Measurements from ENCODE around the gene APBB2. TPM values are rescaled to one million over a fixed set of nuclear protein-coding genes. Genes with fewer than 3 reads are reported as not detected.

Gene APBB2
- total and polyA plus RNA-seq, 2 donors (not counting 1 experiment from before 2014, with no cell fraction given) = 4.4 to 15.8 TPM

- Mint-ChIP-seq H3K4me1 (peaks cover 36% of the 10 kb centered on the region), H3K4me3 (no peak overlapping the region), H3K9me3 (ENCODE audit: insufficient read depth) (no peaks in the 10 kb centered on the region), H3K27me3 (peaks cover 13% of the 10 kb centered on the region), H3K27ac (no peak overlapping the region)
- CTCF ChIA-PET = interaction anchor here (0.7 to 8.2 kb wide), 2 partner anchors 110 to 693 kb away, joined by 3 to 102 read pairs; no protein-coding TSS in a partner anchor
- ATAC-seq (ENCODE audit: low read depth) = no peak
- intact Hi-C loops (cut with micrococcal nuclease) = loop anchor here (10.0 kb wide), 1 partner anchor 292 kb away; no protein-coding TSS in a partner anchor
- H3K79me2 ChIP-seq (ENCODE audit: control insufficient read depth, insufficient read depth, low read length) = peaks cover 7% of the 10 kb centered on the region
- H3K9me3 ChIP-seq (ENCODE audit: control extremely low read depth in 1 of 3, control insufficient read depth in 2 of 3, insufficient read depth in 1 of 3, low read length in 2 of 3) = no peaks in the 10 kb centered on the region
- no peaks in the 10 kb centered on the region for H4K20me1 ChIP-seq (ENCODE audit: control insufficient read depth, insufficient read depth, low read length, poor library complexity, severe bottlenecking)
- no peak overlapping the region for H2AFZ ChIP-seq (ENCODE audit: insufficient read depth, low read depth, low read length, poor library complexity, severe bottlenecking)
- no CpG with 5 or more reads among the region's 5 CpGs for WGBS (ENCODE audit: insufficient coverage)
- no peak overlapping the region for H3K27ac ChIP-seq (ENCODE audit: low read length in 2 of 2)
- H3K4me2 ChIP-seq (replicated peaks; ENCODE audit: low read depth, low read length, poor library complexity, severe bottlenecking) = no peak overlapping the region
- no peaks in the 10 kb centered on the region for H3K36me3 ChIP-seq (replicated peaks in 1 of 2; ENCODE audit: control extremely low read depth in 1 of 2, control insufficient read depth in 1 of 2, extremely low read depth in 1 of 2, insufficient read depth in 2 of 2, low read length in 1 of 2)
- no peak overlapping the region for H3K9ac ChIP-seq (ENCODE audit: low read length)
- H3K4me3 ChIP-seq (ENCODE audit: control extremely low read depth in 1 of 5, extremely low read depth in 1 of 5, insufficient read depth in 1 of 5, low read depth in 2 of 5, low read length in 4 of 5) = no peak overlapping the region
- no peaks in the 10 kb centered on the region for H3K27me3 ChIP-seq (replicated peaks in 1 of 4; ENCODE audit: control extremely low read depth in 1 of 4, control insufficient read depth in 3 of 4, insufficient read depth in 4 of 4, low read length in 3 of 4)
- no peak for DNase-seq
- no peak for TF ChIP-seq EZH2 (IDR thresholded peaks at IDR 0.05; ENCODE audit: borderline replicate concordance, insufficient read depth, low read depth, low read length, poor library complexity, severe bottlenecking)
- TF ChIP-seq, protein P1, sequence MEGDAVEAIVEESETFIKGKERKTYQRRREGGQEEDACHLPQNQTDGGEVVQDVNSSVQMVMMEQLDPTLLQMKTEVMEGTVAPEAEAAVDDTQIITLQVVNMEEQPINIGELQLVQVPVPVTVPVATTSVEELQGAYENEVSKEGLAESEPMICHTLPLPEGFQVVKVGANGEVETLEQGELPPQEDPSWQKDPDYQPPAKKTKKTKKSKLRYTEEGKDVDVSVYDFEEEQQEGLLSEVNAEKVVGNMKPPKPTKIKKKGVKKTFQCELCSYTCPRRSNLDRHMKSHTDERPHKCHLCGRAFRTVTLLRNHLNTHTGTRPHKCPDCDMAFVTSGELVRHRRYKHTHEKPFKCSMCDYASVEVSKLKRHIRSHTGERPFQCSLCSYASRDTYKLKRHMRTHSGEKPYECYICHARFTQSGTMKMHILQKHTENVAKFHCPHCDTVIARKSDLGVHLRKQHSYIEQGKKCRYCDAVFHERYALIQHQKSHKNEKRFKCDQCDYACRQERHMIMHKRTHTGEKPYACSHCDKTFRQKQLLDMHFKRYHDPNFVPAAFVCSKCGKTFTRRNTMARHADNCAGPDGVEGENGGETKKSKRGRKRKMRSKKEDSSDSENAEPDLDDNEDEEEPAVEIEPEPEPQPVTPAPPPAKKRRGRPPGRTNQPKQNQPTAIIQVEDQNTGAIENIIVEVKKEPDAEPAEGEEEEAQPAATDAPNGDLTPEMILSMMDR (IDR thresholded peaks at IDR 0.05) = no peak
- POLR2A ChIA-PET = interaction anchor here (0.7 kb wide), 1 partner anchor 808 kb away, joined by 5 read pairs; no protein-coding TSS in a partner anchor
- H3K4me1 ChIP-seq (ENCODE audit: control insufficient read depth in 2 of 2, insufficient read depth in 2 of 2, low read length in 2 of 2) = peaks cover 21 to 39% of the 10 kb centered on the region in 2 donors
Measured at GRCh38 chr4:40846532-40846931, 367.8 kb downstream of the APBB2 start.

GRCh38 chr4:40845154-40845835, 369.0 kb downstream of the APBB2 start:
- Histone ChIP-seq H3K79me2 (ENCODE audit: control insufficient read depth, insufficient read depth, low read length) (peaks cover 5% of the 10 kb centered on the region), H3K27me3 (replicated peaks in 1 of 4; ENCODE audit: control extremely low read depth in 1 of 4, control insufficient read depth in 3 of 4, insufficient read depth in 4 of 4, low read length in 3 of 4) (no peaks in the 10 kb centered on the region), H3K4me3 (ENCODE audit: control extremely low read depth in 1 of 5, extremely low read depth in 1 of 5, insufficient read depth in 1 of 5, low read depth in 2 of 5, low read length in 4 of 5) (no peak overlapping the region), H4K20me1 (ENCODE audit: control insufficient read depth, insufficient read depth, low read length, poor library complexity, severe bottlenecking) (no peaks in the 10 kb centered on the region), H3K36me3 (replicated peaks in 1 of 2; ENCODE audit: control extremely low read depth in 1 of 2, control insufficient read depth in 1 of 2, extremely low read depth in 1 of 2, insufficient read depth in 2 of 2, low read length in 1 of 2) (no peaks in the 10 kb centered on the region), H3K27ac (ENCODE audit: low read length in 2 of 2) (no peak overlapping the region), H3K4me1 (ENCODE audit: control insufficient read depth in 2 of 2, insufficient read depth in 2 of 2, low read length in 2 of 2) (peaks cover 30 to 50% of the 10 kb centered on the region in 2 donors), H2AFZ (ENCODE audit: insufficient read depth, low read depth, low read length, poor library complexity, severe bottlenecking) (no peak overlapping the region), H3K9ac (ENCODE audit: low read length) (no peak overlapping the region), H3K4me2 (replicated peaks; ENCODE audit: low read depth, low read length, poor library complexity, severe bottlenecking) (no peak overlapping the region), H3K9me3 (ENCODE audit: control extremely low read depth in 1 of 3, control insufficient read depth in 2 of 3, insufficient read depth in 1 of 3, low read length in 2 of 3) (no peaks in the 10 kb centered on the region)
- ChIA-PET POLR2A (interaction anchor here (0.8 kb wide), 1 partner anchor 94 kb away, joined by 4 read pairs; no protein-coding TSS in a partner anchor), CTCF (interaction anchor here (0.8 to 8.2 kb wide), 4 partner anchors 10 to 109 kb away, joined by 3 to 102 read pairs (median 21); no protein-coding TSS in a partner anchor)
- H3K27me3 Mint-ChIP-seq = peaks cover 7% of the 10 kb centered on the region
- intact Hi-C loops (cut with micrococcal nuclease) = loop anchor here (10.0 kb wide), 1 partner anchor 290 kb away; no protein-coding TSS in a partner anchor
- TF ChIP-seq EZH2 (IDR thresholded peaks at IDR 0.05; ENCODE audit: borderline replicate concordance, insufficient read depth, low read depth, low read length, poor library complexity, severe bottlenecking) = no peak
- TF ChIP-seq, protein P1 (IDR thresholded peaks at IDR 0.05) = no peak
- peaks cover 46% of the 10 kb centered on the region for H3K4me1 Mint-ChIP-seq
- WGBS (ENCODE audit: insufficient coverage) = 72% methylated on average over 5 of the region's 10 CpGs
- no peak for DNase-seq
- no peak overlapping the region for H3K4me3 Mint-ChIP-seq
- H3K27ac Mint-ChIP-seq = no peak overlapping the region
- ATAC-seq (ENCODE audit: low read depth) = no peak
- H3K9me3 Mint-ChIP-seq (ENCODE audit: insufficient read depth) = no peaks in the 10 kb centered on the region
